ENCODE results near the gene TEAD3. TPM values are rescaled to one million over a fixed set of nuclear protein-coding genes. Genes with fewer than 3 reads are reported as not detected.

The TEAD3 gene
- total and polyA plus RNA-seq, 11 donors: 25.8 to 54.3 (median 35.2) TPM

- TF ChIP-seq POLR2A (IDR thresholded peaks at IDR 0.05): no peak
- TF ChIP-seq, protein P1, sequence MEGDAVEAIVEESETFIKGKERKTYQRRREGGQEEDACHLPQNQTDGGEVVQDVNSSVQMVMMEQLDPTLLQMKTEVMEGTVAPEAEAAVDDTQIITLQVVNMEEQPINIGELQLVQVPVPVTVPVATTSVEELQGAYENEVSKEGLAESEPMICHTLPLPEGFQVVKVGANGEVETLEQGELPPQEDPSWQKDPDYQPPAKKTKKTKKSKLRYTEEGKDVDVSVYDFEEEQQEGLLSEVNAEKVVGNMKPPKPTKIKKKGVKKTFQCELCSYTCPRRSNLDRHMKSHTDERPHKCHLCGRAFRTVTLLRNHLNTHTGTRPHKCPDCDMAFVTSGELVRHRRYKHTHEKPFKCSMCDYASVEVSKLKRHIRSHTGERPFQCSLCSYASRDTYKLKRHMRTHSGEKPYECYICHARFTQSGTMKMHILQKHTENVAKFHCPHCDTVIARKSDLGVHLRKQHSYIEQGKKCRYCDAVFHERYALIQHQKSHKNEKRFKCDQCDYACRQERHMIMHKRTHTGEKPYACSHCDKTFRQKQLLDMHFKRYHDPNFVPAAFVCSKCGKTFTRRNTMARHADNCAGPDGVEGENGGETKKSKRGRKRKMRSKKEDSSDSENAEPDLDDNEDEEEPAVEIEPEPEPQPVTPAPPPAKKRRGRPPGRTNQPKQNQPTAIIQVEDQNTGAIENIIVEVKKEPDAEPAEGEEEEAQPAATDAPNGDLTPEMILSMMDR (IDR thresholded peaks at IDR 0.05): no peak
- no peak for ATAC-seq
Observed at GRCh38 chr6:35457907-35458306, 39.0 kb downstream of the TEAD3 start.

GRCh38 chr6:35454391-35455110, 42.3 kb downstream of the TEAD3 start:
- Histone ChIP-seq H3K36me3 (peaks cover 0 to 22% (median 9%) of the 10 kb centered on the region in 9 donors), H3K27ac (peak overlapping the region in 2 of 12 donors; percentile 4 to 14), H3K4me1 (peaks cover 2 to 36% (median 25%) of the 10 kb centered on the region in 12 donors), H3K9me3 (no peaks in the 10 kb centered on the region), H3K27me3 (no peaks in the 10 kb centered on the region), H3K4me3 (no peak overlapping the region)
- 61 to 77% (median 68%) methylated on average over 9 of the region's 9 CpGs for WGBS, 4 donors
- TF ChIP-seq, protein P1 (IDR thresholded peaks at IDR 0.05): no peak
- TF ChIP-seq POLR2A (IDR thresholded peaks at IDR 0.05): no peak
- no peak for DNase-seq
- ATAC-seq: no peak
- intact Hi-C loops (cut with DNase I): loop anchor here in 2 of 10 donors (5.0 kb wide), 1 partner anchor 157 kb away; the partner anchor contains the start of gene DEF6 (in 2 of the 2)

More at GRCh38 chr6:35457907-35458306, 39.0 kb downstream of the TEAD3 start:
- peaks cover 0 to 32% (median 16%) of the 10 kb centered on the region in 9 donors for H3K36me3 ChIP-seq
- no peaks in the 10 kb centered on the region for H3K9me3 ChIP-seq
- no peaks in the 10 kb centered on the region for H3K27me3 ChIP-seq
- 77 to 83% (median 79%) methylated on average over 4 of the region's 4 CpGs for WGBS, 4 donors
- intact Hi-C loops (cut with DNase I): no loop called here
- H3K4me3 ChIP-seq: no peak overlapping the region
- peaks cover 0 to 25% (median 16%) of the 10 kb centered on the region in 12 donors for H3K4me1 ChIP-seq
- H3K27ac ChIP-seq: no peak overlapping the region
- no peak for DNase-seq

GRCh38 chr6:35453236-35453635, 43.6 kb downstream of the TEAD3 start:
- Histone ChIP-seq H3K4me1 (peaks cover 2 to 38% (median 25%) of the 10 kb centered on the region in 12 donors), H3K9me3 (no peaks in the 10 kb centered on the region), H3K36me3 (peaks cover 0 to 12% (median 2%) of the 10 kb centered on the region in 9 donors), H3K27me3 (no peaks in the 10 kb centered on the region), H3K4me3 (peak overlapping the region in 9 of 12 donors; percentile 62 to 88 (median 69)), H3K27ac (peak overlapping the region in 4 of 12 donors; percentile 77 to 84 (median 82))
- 11 to 22% (median 14%) methylated on average over 3 of the region's 3 CpGs for WGBS, 4 donors
- ATAC-seq (no peak), DNase-seq (no peak)
- TF ChIP-seq, protein P1 (IDR thresholded peaks at IDR 0.05): no peak
- TF ChIP-seq POLR2A (IDR thresholded peaks at IDR 0.05): no peak
- intact Hi-C loops (cut with DNase I): loop anchor here in 2 of 10 donors (5.0 kb wide), 1 partner anchor 156 kb away; the partner anchor contains the start of gene DEF6 (in 2 of the 2)
